Lower leg skin (tissue), 3 donors: ENCODE data around the gene SLC13A3.

ENCODE experiments used
- CTCF ChIP-seq, 3 donors: fragments of 450-650 bp; IDR thresholded peaks; one replicate each; pipeline ENCODE4 v1.5.1; 2016; ENCODE audit warnings: antibody characterized with exemption in 3 of 3, mild to moderate bottlenecking in 3 of 3, moderate library complexity in 2 of 3
- POLR2A ChIP-seq, 2 donors: fragments of 450-650 bp; IDR thresholded peaks; one replicate each; pipeline ENCODE4 v1.6.1; 2016 to 2017; ENCODE audit warnings: antibody characterized with exemption in 2 of 2, mild to moderate bottlenecking in 1 of 2, moderate library complexity in 1 of 2

GRCh38 chr20:46661659-46662058 lies 10.4 kb upstream of the SLC13A3 start:
- no peak for TF ChIP-seq POLR2A (IDR thresholded peaks at IDR 0.05)
- no peak for TF ChIP-seq CTCF (IDR thresholded peaks at IDR 0.05)
